Colonic mucosa (tissue), 4 donors: ENCODE results near the gene ADAMTSL1. TPM values are rescaled to one million over a fixed set of nuclear protein-coding genes. Genes with fewer than 3 reads are reported as not detected.

Experiments
- DNase-seq: peaks from one replicate; pipeline ENCODE4 v3.0.0-alpha.2; 2020
- H3K27ac ChIP-seq: fragments of 200-600 bp; one replicate; pipeline ENCODE4 v1.8.0; 2021
- H3K27me3 ChIP-seq: fragments of 200-600 bp; one replicate; pipeline ENCODE4 v1.8.0; 2021
- H3K36me3 ChIP-seq: fragments of 200-600 bp; one replicate; pipeline ENCODE4 v1.8.0; 2021
- H3K4me1 ChIP-seq: fragments of 200-600 bp; one replicate; pipeline ENCODE4 v1.8.0; 2021; ENCODE audit warnings: mild to moderate bottlenecking
- H3K4me3 ChIP-seq: fragments of 200-600 bp; one replicate; pipeline ENCODE4 v1.8.0; 2021
- H3K9ac ChIP-seq, 2 donors: one replicate each; pipeline ENCODE4 v1.7.0; 2013; ENCODE audit warnings: control low read depth in 2 of 2, low read depth in 2 of 2, low read length in 2 of 2
- H3K9me3 ChIP-seq: fragments of 200-600 bp; one replicate; pipeline ENCODE4 v1.8.0; 2021
- CTCF ChIP-seq: fragments of 200-600 bp; IDR thresholded peaks from one replicate; pipeline ENCODE4 v1.8.0; 2022; ENCODE audit warnings: antibody characterized with exemption, mild to moderate bottlenecking
- intact Hi-C: fragments of 100-400 bp; cut with DNase I; formaldehyde crosslinking; loops from one replicate; pipeline ENCODE4 v1.14.1; 2022
- total RNA-seq, 2 donors: library from RNA; stranded (reverse); fragmentation: NEBNext Ultra II Directional in 1 of 2; extraction: Animal tissue kit (Norgen Biotek cat#: 25700) in 1 of 2; gene quantifications; one replicate each; pipeline ENCODE4 v1.2.1, GENCODE V29; 2021
- donor health status: healthy.
- donor health status: DM: no; HTN: no; CAD: no.
- donor health status: DM: no; HTN: no; CAD: no.

The ADAMTSL1 gene
- total RNA-seq, 2 donors from 2014 or later = 10.2 to 14.7 TPM

GRCh38 chr9:18785604-18786003 is 311.7 kb downstream of the ADAMTSL1 start:
- H3K9me3 ChIP-seq = no peaks in the 10 kb centered on the region
- H3K27me3 ChIP-seq = no peaks in the 10 kb centered on the region
- DNase-seq = no peak
- TF ChIP-seq CTCF = no peak
- intact Hi-C loops = no loop called here
- no peaks in the 10 kb centered on the region for H3K36me3 ChIP-seq
- no peak overlapping the region for H3K27ac ChIP-seq
- no peak overlapping the region for H3K9ac ChIP-seq
- H3K4me1 ChIP-seq = no peaks in the 10 kb centered on the region
- H3K4me3 ChIP-seq = no peak overlapping the region

- no peaks in the 10 kb centered on the region for H3K36me3 ChIP-seq
- no peak for TF ChIP-seq CTCF
These were observed 312.2 kb downstream of the ADAMTSL1 start for GRCh38 chr9:18786196-18786595.

DNA sequence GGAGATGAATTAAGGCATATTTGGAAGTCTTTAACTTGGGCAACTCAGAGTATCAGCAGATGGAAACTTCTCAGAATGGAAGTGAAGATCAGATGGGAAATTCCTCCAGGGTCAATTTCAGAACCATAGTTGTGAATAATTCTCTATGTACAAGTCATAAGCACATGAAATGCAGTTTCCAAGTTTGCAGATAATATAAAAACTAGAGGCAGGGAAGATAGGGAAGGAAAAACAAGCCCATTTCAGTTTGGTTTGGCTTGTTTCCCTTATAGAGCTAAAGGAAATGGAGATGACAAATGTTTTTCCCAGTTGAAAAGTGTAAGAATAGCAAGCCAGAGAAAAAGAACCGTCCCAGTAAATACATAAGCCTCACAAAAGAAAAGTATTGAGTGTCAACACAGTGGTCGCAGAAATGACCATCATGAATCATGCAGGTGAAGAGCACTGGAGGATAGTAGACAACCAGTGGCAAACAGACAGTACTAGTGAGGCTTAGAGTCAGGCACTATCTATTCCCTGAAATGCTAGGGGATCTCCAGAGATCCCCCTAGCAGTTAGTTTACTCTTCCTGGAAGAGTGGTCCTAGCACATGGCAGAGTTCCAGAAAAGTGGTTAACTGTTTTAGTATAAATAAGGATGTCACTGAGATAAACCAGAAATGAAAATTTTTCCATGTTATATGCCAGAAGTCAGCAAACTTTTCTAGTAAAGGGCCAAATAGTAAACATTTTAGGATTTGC is 313.1 kb downstream of the ADAMTSL1 start:
- no peaks in the 10 kb centered on the region for H3K36me3 ChIP-seq
- no peaks in the 10 kb centered on the region for H3K9me3 ChIP-seq
- intact Hi-C loops = no loop called here
- no peak for DNase-seq
- no peaks in the 10 kb centered on the region for H3K27me3 ChIP-seq
- H3K4me1 ChIP-seq = no peaks in the 10 kb centered on the region
- no peak overlapping the region for H3K27ac ChIP-seq
- no peak overlapping the region for H3K4me3 ChIP-seq
- H3K9ac ChIP-seq = no peak overlapping the region
- TF ChIP-seq CTCF = no peak

More at GRCh38 chr9:18786196-18786595, 312.2 kb downstream of the ADAMTSL1 start:
- Histone ChIP-seq H3K27me3 (no peaks in the 10 kb centered on the region), H3K9me3 (no peaks in the 10 kb centered on the region), H3K27ac (no peak overlapping the region), H3K4me1 (no peaks in the 10 kb centered on the region), H3K9ac (no peak overlapping the region), H3K4me3 (no peak overlapping the region)
- DNase-seq = no peak
- intact Hi-C loops = no loop called here

DNA sequence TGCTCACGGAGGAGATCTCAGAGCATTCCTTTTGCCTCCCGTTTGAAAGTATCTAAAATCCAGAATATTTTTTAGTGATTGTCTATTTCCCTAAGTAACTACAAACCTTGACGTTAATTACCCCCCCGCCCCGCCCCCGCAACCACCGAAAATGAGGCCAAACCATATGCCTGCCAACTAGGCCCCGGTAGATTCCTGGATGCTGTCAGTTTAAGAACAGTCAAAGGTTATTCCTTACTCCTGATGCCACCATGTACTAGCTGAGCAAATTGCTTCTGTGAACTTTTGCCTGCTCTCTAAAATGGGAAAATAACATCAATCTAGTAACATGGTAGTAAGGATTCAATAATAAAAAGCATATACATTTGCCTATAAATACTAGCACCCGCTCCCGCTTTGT is 314.3 kb downstream of the ADAMTSL1 start:
- Histone ChIP-seq H3K4me3 (no peak overlapping the region), H3K4me1 (no peaks in the 10 kb centered on the region), H3K36me3 (no peaks in the 10 kb centered on the region), H3K27ac (no peak overlapping the region), H3K9me3 (no peaks in the 10 kb centered on the region), H3K9ac (no peak overlapping the region), H3K27me3 (no peaks in the 10 kb centered on the region)
- intact Hi-C loops = no loop called here
- TF ChIP-seq CTCF = no peak
- no peak for DNase-seq

DNA sequence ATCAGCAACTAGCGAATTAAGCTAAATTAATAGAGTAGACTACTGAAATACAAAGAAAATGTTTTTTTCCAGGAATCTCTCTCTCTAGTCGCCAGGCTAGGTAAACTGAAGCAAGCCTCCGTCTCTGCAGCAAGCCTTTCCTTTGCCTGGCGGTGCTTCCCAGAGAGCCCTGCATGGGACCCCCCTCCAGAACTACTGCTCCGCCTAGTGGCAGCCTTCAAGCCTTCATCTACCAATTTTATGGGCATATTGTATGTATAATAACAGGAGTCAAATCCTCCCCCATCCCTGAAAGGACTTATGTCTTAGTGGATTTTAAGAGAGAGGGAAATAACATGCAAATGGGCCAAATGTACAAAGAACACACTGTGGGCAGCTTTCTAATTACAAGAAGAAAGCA is 317.1 kb downstream of the ADAMTSL1 start:
- Histone ChIP-seq H3K27me3 (no peaks in the 10 kb centered on the region), H3K36me3 (no peaks in the 10 kb centered on the region), H3K9me3 (no peaks in the 10 kb centered on the region), H3K9ac (no peak overlapping the region), H3K4me3 (no peak overlapping the region), H3K27ac (no peak overlapping the region), H3K4me1 (no peaks in the 10 kb centered on the region)
- DNase-seq = no peak
- intact Hi-C loops = no loop called here
- no peak for TF ChIP-seq CTCF
